T-helper 17 cell (primary cell): ENCODE data around the gene TUNAR. TPM values are rescaled to one million over a fixed set of nuclear protein-coding genes. Genes with fewer than 3 reads are reported as not detected.

Experiments used
- ATAC-seq: fragments of 150-1000 bp; cut with Tn5 transposase; 2 replicates; pipeline ENCODE4 v1.10.0; 2021; ENCODE audit warnings: mild to moderate bottlenecking, moderate library complexity
- DNase-seq, 3 donors: peaks; one replicate each; pipeline versions ENCODE4 v3.0.0 to v3.0.0-alpha.2; 2020 to 2021
- H3K9me3 ChIP-seq: one replicate; pipeline ENCODE4 v1.7.0; 2013; ENCODE audit warnings: low read length, mild to moderate bottlenecking; ENCODE audit not compliant: control insufficient read depth, poor library complexity, severe bottlenecking
- H3K27ac Mint-ChIP-seq: one replicate; pipeline ENCODE4 v1.8.0; 2022; ENCODE audit warnings: mild to moderate bottlenecking, moderate library complexity, mixed read lengths
- H3K27me3 Mint-ChIP-seq: one replicate; pipeline ENCODE4 v1.8.0; 2022; ENCODE audit warnings: mixed read lengths
- H3K36me3 Mint-ChIP-seq: one replicate; pipeline ENCODE4 v1.8.0; 2022; ENCODE audit warnings: low read depth, mixed read lengths
- H3K4me1 Mint-ChIP-seq: one replicate; pipeline ENCODE4 v1.8.0; 2022; ENCODE audit warnings: mild to moderate bottlenecking, mixed read lengths
- H3K4me3 Mint-ChIP-seq: one replicate; pipeline ENCODE4 v1.8.0; 2022; ENCODE audit warnings: mild to moderate bottlenecking, moderate library complexity, mixed read lengths
- total RNA-seq, 4 donors: library from RNA in 2 of 4; stranded (reverse) in 2 of 4; gene quantifications; one replicate each; pipeline ENCODE4 v1.2.3 and lab custom pipeline; 2022 to 2026

TUNAR gene
- not detected for total RNA-seq
- total RNA-seq (lab: John Stamatoyannopoulos, UW), result 0 reads per million in 2 donors

- Mint-ChIP-seq H3K4me1 (peaks cover 5% of the 10 kb centered on the region), H3K27me3 (peaks cover 87% of the 10 kb centered on the region), H3K4me3 (no peak within 1 kb of the TSS), H3K27ac (no peak within 1 kb of the TSS), H3K36me3 (peaks cover 8% of the 10 kb centered on the region)
- no peak for DNase-seq
- no peak for ATAC-seq
- H3K9me3 ChIP-seq, result no peaks in the 10 kb centered on the region
These were observed at the start of gene TUNAR for GRCh38 chr14:95876761-95877538. Gene TUNAR (plus strand): TSS chr14:95876832.

- no peaks in the 10 kb centered on the region for H3K9me3 ChIP-seq
- peaks cover 36% of the 10 kb centered on the region for H3K27me3 Mint-ChIP-seq
- no peaks in the 10 kb centered on the region for H3K36me3 Mint-ChIP-seq
- DNase-seq (no peak), ATAC-seq (no peak)
- H3K27ac Mint-ChIP-seq, result no peak overlapping the region
- H3K4me1 Mint-ChIP-seq, result no peaks in the 10 kb centered on the region
- no peak overlapping the region for H3K4me3 Mint-ChIP-seq
These were observed 47.9 kb upstream of the TUNAR start for GRCh38 chr14:95828649-95829265.

GRCh38 chr14:95829321-95829720 lies 47.3 kb upstream of the TUNAR start:
- H3K4me3 Mint-ChIP-seq, result no peak overlapping the region
- H3K27me3 Mint-ChIP-seq, result peaks cover 36% of the 10 kb centered on the region
- ATAC-seq (no peak), DNase-seq (no peak)
- no peaks in the 10 kb centered on the region for H3K36me3 Mint-ChIP-seq
- no peaks in the 10 kb centered on the region for H3K9me3 ChIP-seq
- no peak overlapping the region for H3K27ac Mint-ChIP-seq
- no peaks in the 10 kb centered on the region for H3K4me1 Mint-ChIP-seq

DNA sequence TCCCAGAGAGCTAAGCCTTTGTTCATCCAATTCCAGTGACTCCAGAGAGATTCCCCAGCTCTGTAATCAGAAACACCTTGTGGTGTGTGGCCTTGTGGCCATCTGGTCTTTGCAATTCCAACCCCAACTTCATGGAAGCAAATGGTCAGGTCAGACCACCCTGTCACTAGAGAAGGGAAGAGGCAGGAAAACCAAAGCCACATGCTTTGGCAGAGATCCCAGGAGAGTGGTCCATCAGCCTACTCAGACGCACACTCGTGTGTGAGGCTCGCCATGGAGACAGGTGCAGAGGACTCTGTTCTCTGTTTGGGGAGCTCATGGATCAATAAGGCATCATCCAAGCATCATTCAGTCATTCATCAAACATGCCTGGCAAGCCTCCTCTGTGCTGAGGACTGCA lies 46.2 kb upstream of the TUNAR start:
- H3K27me3 Mint-ChIP-seq, result peaks cover 36% of the 10 kb centered on the region
- no peaks in the 10 kb centered on the region for H3K9me3 ChIP-seq
- H3K4me3 Mint-ChIP-seq, result no peak overlapping the region
- H3K4me1 Mint-ChIP-seq, result no peaks in the 10 kb centered on the region
- no peak overlapping the region for H3K27ac Mint-ChIP-seq
- ATAC-seq (no peak), DNase-seq (no peak)
- no peaks in the 10 kb centered on the region for H3K36me3 Mint-ChIP-seq

DNA sequence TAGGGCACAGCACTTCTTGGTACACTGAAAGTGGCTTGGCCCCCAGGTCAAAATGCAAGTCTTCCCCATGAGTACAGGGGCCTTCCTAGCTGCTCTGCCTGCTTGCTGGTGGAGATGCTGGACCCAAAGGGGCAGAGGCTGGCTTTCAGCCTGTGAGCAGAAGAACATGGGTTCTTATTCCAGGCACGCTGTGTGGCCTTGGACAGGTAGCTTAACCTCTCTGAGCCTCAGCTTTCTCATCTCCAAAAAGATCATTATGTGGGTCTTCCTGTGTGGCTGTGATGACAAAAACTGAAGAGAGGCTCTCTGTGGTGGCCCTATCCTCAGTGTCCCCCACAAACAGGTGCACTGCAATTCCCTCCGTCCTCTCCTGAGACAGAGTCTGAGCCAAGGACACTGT lies 45.6 kb upstream of the TUNAR start:
- H3K27ac Mint-ChIP-seq, result no peak overlapping the region
- H3K4me3 Mint-ChIP-seq, result peak overlapping the region; percentile 39
- peaks cover 36% of the 10 kb centered on the region for H3K27me3 Mint-ChIP-seq
- H3K36me3 Mint-ChIP-seq, result no peaks in the 10 kb centered on the region
- H3K9me3 ChIP-seq, result no peaks in the 10 kb centered on the region
- ATAC-seq (no peak), DNase-seq (no peak)
- H3K4me1 Mint-ChIP-seq, result no peaks in the 10 kb centered on the region

DNA sequence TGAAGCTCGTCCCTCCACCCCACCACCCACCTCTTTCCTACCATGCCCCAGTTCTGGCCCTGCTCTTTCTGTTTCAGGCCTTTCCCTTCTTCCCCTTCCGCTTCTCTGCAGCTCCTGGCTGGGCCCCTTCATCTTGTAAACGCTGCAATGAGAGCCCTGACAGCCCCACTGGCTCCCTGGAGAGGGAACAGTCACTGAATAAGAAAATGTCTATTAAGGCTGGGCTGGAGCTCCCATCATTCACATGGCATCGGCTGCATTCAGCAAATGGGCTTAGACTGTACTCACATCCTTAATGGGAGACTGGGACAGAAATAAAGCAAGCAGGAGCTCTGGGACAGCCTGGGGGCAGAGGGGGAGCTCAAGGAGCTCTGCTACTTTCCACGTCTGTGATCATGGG lies 45.2 kb upstream of the TUNAR start:
- Mint-ChIP-seq H3K27me3 (peaks cover 36% of the 10 kb centered on the region), H3K36me3 (no peaks in the 10 kb centered on the region)
- ATAC-seq, result no peak

DNA sequence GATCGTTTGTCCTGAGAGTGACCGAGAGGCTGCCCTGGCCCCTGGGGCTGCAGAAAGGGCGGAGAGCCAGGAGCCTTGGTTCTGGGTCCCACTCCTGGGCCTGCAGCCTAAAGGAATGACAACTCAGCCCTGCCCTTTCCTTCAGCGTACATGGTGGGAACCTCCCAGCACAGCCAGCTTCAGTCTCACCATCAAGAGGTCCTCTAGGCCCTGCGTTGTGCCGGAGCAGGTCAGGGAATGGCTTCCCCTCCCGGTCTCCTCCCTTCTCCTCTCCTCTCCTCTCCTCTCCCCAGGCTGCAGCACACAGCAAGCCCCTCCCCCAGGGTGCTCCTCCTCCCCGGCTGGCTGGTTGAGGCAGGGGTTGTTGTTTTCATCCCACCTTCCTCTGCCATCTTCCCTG lies 44.6 kb upstream of the TUNAR start:
- no peak for DNase-seq
- H3K36me3 Mint-ChIP-seq, result no peaks in the 10 kb centered on the region
- no peak overlapping the region for H3K27ac Mint-ChIP-seq
- H3K9me3 ChIP-seq, result no peaks in the 10 kb centered on the region
- H3K27me3 Mint-ChIP-seq, result peaks cover 36% of the 10 kb centered on the region
- no peaks in the 10 kb centered on the region for H3K4me1 Mint-ChIP-seq
- H3K4me3 Mint-ChIP-seq, result no peak overlapping the region
- ATAC-seq, result no peak

More for the DNA sequence above, 45.2 kb upstream of the TUNAR start:
- H3K4me3 Mint-ChIP-seq, result no peak overlapping the region
- no peaks in the 10 kb centered on the region for H3K9me3 ChIP-seq
- no peak overlapping the region for H3K27ac Mint-ChIP-seq
- H3K4me1 Mint-ChIP-seq, result no peaks in the 10 kb centered on the region
- no peak for DNase-seq

DNA sequence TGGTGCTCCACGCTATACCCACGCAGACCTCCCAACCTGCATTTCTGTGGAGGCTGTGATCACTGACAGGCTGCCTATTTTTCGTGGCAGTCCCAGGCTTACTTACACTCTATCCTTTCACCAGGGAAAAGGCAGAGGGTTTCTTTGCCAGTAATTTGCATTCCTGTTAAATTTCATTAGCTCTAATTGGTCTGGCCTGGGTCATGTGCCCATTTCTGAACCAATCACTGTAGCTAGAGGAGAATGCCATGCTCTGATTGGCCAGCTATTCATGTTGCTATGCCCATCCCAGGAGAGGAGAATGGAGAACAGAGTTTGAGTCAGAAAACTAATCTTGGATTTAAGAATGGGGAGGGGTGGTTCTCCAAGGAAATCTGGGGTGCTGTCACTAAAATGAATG lies 43.2 kb upstream of the TUNAR start:
- ATAC-seq, result no peak
- DNase-seq, result no peak
- H3K9me3 ChIP-seq, result no peaks in the 10 kb centered on the region
- Mint-ChIP-seq H3K36me3 (peaks cover 2% of the 10 kb centered on the region), H3K4me3 (no peak overlapping the region), H3K27ac (no peak overlapping the region), H3K4me1 (no peaks in the 10 kb centered on the region), H3K27me3 (peaks cover 28% of the 10 kb centered on the region)

GRCh38 chr14:95834496-95834895 lies 42.1 kb upstream of the TUNAR start:
- Mint-ChIP-seq H3K27ac (no peak overlapping the region), H3K4me1 (no peaks in the 10 kb centered on the region), H3K4me3 (no peak overlapping the region), H3K36me3 (peaks cover 2% of the 10 kb centered on the region), H3K27me3 (peaks cover 23% of the 10 kb centered on the region)
- DNase-seq, result no peak
- ATAC-seq, result no peak
- no peaks in the 10 kb centered on the region for H3K9me3 ChIP-seq

- ATAC-seq (no peak), DNase-seq (no peak)
- peaks cover 20% of the 10 kb centered on the region for H3K27me3 Mint-ChIP-seq
- no peaks in the 10 kb centered on the region for H3K9me3 ChIP-seq
- H3K4me1 Mint-ChIP-seq, result no peaks in the 10 kb centered on the region
- no peak overlapping the region for H3K27ac Mint-ChIP-seq
- H3K4me3 Mint-ChIP-seq, result no peak overlapping the region
- peaks cover 2% of the 10 kb centered on the region for H3K36me3 Mint-ChIP-seq
These were observed 41.4 kb upstream of the TUNAR start for GRCh38 chr14:95835121-95835730.

- no peak overlapping the region for H3K4me3 Mint-ChIP-seq
- no peaks in the 10 kb centered on the region for H3K4me1 Mint-ChIP-seq
- H3K27me3 Mint-ChIP-seq, result peaks cover 19% of the 10 kb centered on the region
- H3K36me3 Mint-ChIP-seq, result peaks cover 2% of the 10 kb centered on the region
- DNase-seq (no peak), ATAC-seq (no peak)
- H3K9me3 ChIP-seq, result no peaks in the 10 kb centered on the region
- H3K27ac Mint-ChIP-seq, result no peak overlapping the region
These were observed 37.8 kb upstream of the TUNAR start for GRCh38 chr14:95838862-95839261.

- no peaks in the 10 kb centered on the region for H3K9me3 ChIP-seq
- H3K27ac Mint-ChIP-seq, result no peak overlapping the region
- no peak for ATAC-seq
- no peaks in the 10 kb centered on the region for H3K4me1 Mint-ChIP-seq
- H3K27me3 Mint-ChIP-seq, result peaks cover 19% of the 10 kb centered on the region
- DNase-seq, result no peak
- H3K4me3 Mint-ChIP-seq, result no peak overlapping the region
- H3K36me3 Mint-ChIP-seq, result peaks cover 2% of the 10 kb centered on the region
These were observed 36.4 kb upstream of the TUNAR start for GRCh38 chr14:95840094-95840700.

- ATAC-seq (no peak), DNase-seq (no peak)
- no peaks in the 10 kb centered on the region for H3K4me1 Mint-ChIP-seq
- no peak overlapping the region for H3K27ac Mint-ChIP-seq
- peaks cover 2% of the 10 kb centered on the region for H3K36me3 Mint-ChIP-seq
- no peaks in the 10 kb centered on the region for H3K9me3 ChIP-seq
- H3K4me3 Mint-ChIP-seq, result no peak overlapping the region
- H3K27me3 Mint-ChIP-seq, result peaks cover 19% of the 10 kb centered on the region
These were observed 35.0 kb upstream of the TUNAR start for GRCh38 chr14:95841668-95842067.
